GM12878 (cell line): ENCODE results near the gene PRKCG.

Source experiments
- CTCF ChIP-seq, 3 experiments: IDR thresholded peaks in 2 of 3; conservative IDR thresholded peaks in 1 of 3; 2 replicates each; pipeline ENCODE4 v1.5.1; 2011; ENCODE audit warnings: low read depth in 3 of 3, low read length in 3 of 3, mild to moderate bottlenecking in 3 of 3, control low read depth in 2 of 3, moderate library complexity in 2 of 3, inconsistent platforms in 1 of 3, mixed read lengths in 1 of 3; ENCODE audit not compliant: control insufficient read depth in 2 of 3, insufficient read depth in 1 of 3; ENCODE audit errors: extremely low read depth in 1 of 3
- EP300 ChIP-seq, 2 experiments: fragments of 150-350 bp in 1 of 2; IDR thresholded peaks; 2 replicates each; pipeline ENCODE4 v1.6.1; 2011 to 2012; ENCODE audit warnings: low read depth in 2 of 2, low read length in 2 of 2, borderline replicate concordance in 1 of 2, improper control_type of control experiment in 1 of 2, inconsistent platforms in 1 of 2; ENCODE audit not compliant: control insufficient read depth in 1 of 2
- POLR2A ChIP-seq: IDR thresholded peaks from 2 replicates; pipeline ENCODE4 v1.6.1; 2011; ENCODE audit warnings: low read depth, mild to moderate bottlenecking, low read length
- RAD21 ChIP-seq: IDR thresholded peaks from 2 replicates; pipeline ENCODE4 v1.6.1; 2011; ENCODE audit warnings: mild to moderate bottlenecking, low read depth, low read length, moderate library complexity; ENCODE audit not compliant: insufficient read depth
- REST ChIP-seq: IDR thresholded peaks from 2 replicates; pipeline ENCODE4 v1.6.1; 2012; ENCODE audit warnings: mild to moderate bottlenecking, low read depth, low read length
- YY1 ChIP-seq: IDR thresholded peaks from 2 replicates; pipeline ENCODE4 v1.6.1; 2011; ENCODE audit warnings: low read depth, mild to moderate bottlenecking, low read length
- ZNF217 ChIP-seq: fragments of 450-650 bp; IDR thresholded peaks from 2 replicates; pipeline ENCODE4 v1.6.1; 2017; ENCODE audit warnings: antibody characterized with exemption, mild to moderate bottlenecking

GRCh38 chr19:53867225-53868090 is 14.5 kb upstream of the PRKCG start, which contains the start of gene MYADM:
- no peak for TF ChIP-seq CTCF (IDR thresholded peaks at IDR 0.05 in 2 of 3, conservative IDR thresholded peaks at IDR 0.05 in 1 of 3; ENCODE audit: control insufficient read depth in 2 of 3, extremely low read depth in 1 of 3, insufficient read depth in 1 of 3, low read depth in 3 of 3, low read length in 3 of 3)
- no peak for TF ChIP-seq REST
- peak; percentile 27; the same call in 1 of the 2 replicates for TF ChIP-seq POLR2A
- TF ChIP-seq YY1, result no peak
- TF ChIP-seq EP300 (IDR thresholded peaks at IDR 0.05; ENCODE audit: borderline replicate concordance in 1 of 2, control insufficient read depth in 1 of 2, low read depth in 2 of 2, low read length in 2 of 2), result no peak
- TF ChIP-seq ZNF217, result no peak
- no peak for TF ChIP-seq RAD21
